HepG2 (cell line): ENCODE results near the gene MN1. TPM values are rescaled to one million over a fixed set of nuclear protein-coding genes. Genes with fewer than 3 reads are reported as not detected.

Experiments used
- ATAC-seq: fragments of 200-7000 bp; cut with Tn5 transposase; 3 replicates; pipeline ENCODE4 v1.9.1; 2020; ENCODE audit warnings: mild to moderate bottlenecking, moderate library complexity
- BruUV-seq: library from RNA; stranded (reverse); fragments of 400-500 nt; replicated peaks from 2 replicates; lab custom pipeline; 2021; lab: Mats Ljungman, UMichigan
- CTCF ChIA-PET: fragments of 300-600 bp; formaldehyde crosslinking; extraction: SDS; loops from one replicate; lab custom pipeline; 2021; ENCODE audit warnings: low total read pairs, inconsistent platforms, low intra/inter-chr PET ratio; lab: Yijun Ruan, JAX
- POLR2A ChIA-PET: fragments of 350-600 bp; sonication (Branson Sonifier 250); formaldehyde crosslinking; loops from one replicate; lab custom pipeline; 2020; ENCODE audit warnings: antibody characterized with exemption, inconsistent platforms; lab: Yijun Ruan, JAX
- DNase-seq: peaks from one replicate; pipeline ENCODE4 v3.0.0-alpha.2; 2015; ENCODE audit warnings: low spot score
- FAIRE-seq: peaks from 3 replicates; lab custom pipeline; 2011; peaks lifted over from hg19 to GRCh38; lab: Jason Lieb, UNC
- H2AFZ ChIP-seq: one replicate; pipeline ENCODE4 v1.6.1; 2011; ENCODE audit warnings: low read length, inconsistent platforms
- H3K27ac ChIP-seq: fragments of 300-600 bp; 3 replicates; pipeline ENCODE4 v1.8.0; 2011; ENCODE audit warnings: mixed run types, mild to moderate bottlenecking, mixed read lengths, low read length, inconsistent platforms; ENCODE audit not compliant: insufficient read depth; ENCODE audit errors: extremely low read length
- H3K27me3 ChIP-seq, 2 experiments: fragments of 200-600 bp in 1 of 2; 2 replicates in 1 of 2; 3 replicates in 1 of 2; pipeline versions ENCODE4 v1.6.0 to v1.8.0; 2011; ENCODE audit warnings: low read length in 2 of 2, mild to moderate bottlenecking in 2 of 2, moderate library complexity in 2 of 2, inconsistent platforms in 1 of 2; ENCODE audit not compliant: insufficient read depth in 2 of 2, control insufficient read depth in 1 of 2
- H3K36me3 ChIP-seq, 2 experiments: fragments of 200-600 bp in 1 of 2; replicated peaks in 1 of 2; 2 replicates in 1 of 2; 3 replicates in 1 of 2; pipeline versions ENCODE4 v1.5.1 to v1.8.0; 2011; ENCODE audit warnings: low read length in 2 of 2, inconsistent platforms in 1 of 2; ENCODE audit not compliant: insufficient read depth in 2 of 2, control insufficient read depth in 1 of 2
- H3K4me1 ChIP-seq: 2 replicates; pipeline ENCODE4 v1.5.1; 2012; ENCODE audit warnings: low read length, inconsistent platforms; ENCODE audit not compliant: insufficient read depth
- H3K4me2 ChIP-seq: 2 replicates; pipeline ENCODE4 v1.6.0; 2011; ENCODE audit warnings: low read depth, low read length, inconsistent platforms
- H3K4me3 ChIP-seq, 3 experiments: fragments of 200-600 bp in 1 of 3; sonication (generic), shearing (Covaris generic) in 1 of 3; replicated peaks in 1 of 3; 2 replicates each; pipeline ENCODE4 v1.5.1; 2011 to 2016; ENCODE audit warnings: low read length in 3 of 3, inconsistent platforms in 2 of 3, low read depth in 2 of 3, mild to moderate bottlenecking in 2 of 3, control low read depth in 1 of 3, mixed read lengths in 1 of 3; ENCODE audit not compliant: insufficient read depth in 1 of 3
- H3K79me2 ChIP-seq: one replicate; pipeline ENCODE4 v1.6.1; 2011; ENCODE audit warnings: low read length, inconsistent platforms; ENCODE audit not compliant: insufficient read depth
- H3K9ac ChIP-seq: 2 replicates; pipeline ENCODE4 v1.6.0; 2011; ENCODE audit warnings: mild to moderate bottlenecking, low read depth, low read length, inconsistent platforms; ENCODE audit not compliant: insufficient read depth
- H3K9me3 ChIP-seq: 2 replicates; pipeline ENCODE4 v1.5.1; 2012; ENCODE audit warnings: mild to moderate bottlenecking, low read length
- H4K20me1 ChIP-seq: 2 replicates; pipeline ENCODE4 v1.6.0; 2011; ENCODE audit warnings: inconsistent platforms, mild to moderate bottlenecking, low read length, moderate library complexity; ENCODE audit not compliant: insufficient read depth
- DBP ChIP-seq: sonication (generic); formaldehyde crosslinking; IDR thresholded peaks from 2 replicates; pipeline ENCODE4 v1.4.0; 2020; ENCODE audit warnings: missing genetic modification reagents; ENCODE audit errors: not compliant biosample characterization
- EEA1 ChIP-seq: sonication (generic); formaldehyde crosslinking; IDR thresholded peaks from 2 replicates; pipeline ENCODE4 v1.5.1; 2020; ENCODE audit warnings: mild to moderate bottlenecking, missing genetic modification reagents, borderline replicate concordance
- ISL2 ChIP-seq: sonication (generic); formaldehyde crosslinking; IDR thresholded peaks from 2 replicates; pipeline ENCODE4 v1.5.0; 2020; ENCODE audit warnings: missing genetic modification reagents
- KDM5A ChIP-seq: fragments of 200-600 bp; sonication (generic); IDR thresholded peaks from 2 replicates; pipeline ENCODE4 v1.7.0; 2018; ENCODE audit warnings: antibody characterized with exemption, mild to moderate bottlenecking, low read length, borderline replicate concordance
- NKX3-1 ChIP-seq: sonication (generic); formaldehyde crosslinking; IDR thresholded peaks from 2 replicates; pipeline ENCODE4 v1.5.0; 2020; ENCODE audit warnings: missing genetic modification reagents
- PAX8 ChIP-seq: sonication (generic); formaldehyde crosslinking; IDR thresholded peaks from 2 replicates; pipeline ENCODE4 v1.8.0; 2022; ENCODE audit warnings: mild to moderate bottlenecking, missing genetic modification reagents, borderline replicate concordance
- SP140L ChIP-seq: sonication (generic); formaldehyde crosslinking; IDR thresholded peaks from 2 replicates; pipeline ENCODE4 v1.4.0; 2020; ENCODE audit warnings: missing genetic modification reagents, borderline replicate concordance
- THAP8 ChIP-seq: sonication (generic); formaldehyde crosslinking; IDR thresholded peaks from 2 replicates; pipeline ENCODE4 v1.5.1; 2020; ENCODE audit warnings: missing genetic modification reagents, mild to moderate bottlenecking, borderline replicate concordance
- ZKSCAN1 ChIP-seq: fragments of 150-350 bp; IDR thresholded peaks from 2 replicates; pipeline ENCODE4 v1.6.1; 2014; ENCODE audit warnings: low read length
- ZNF362 ChIP-seq: sonication (generic); formaldehyde crosslinking; IDR thresholded peaks from 2 replicates; pipeline ENCODE4 v1.4.0; 2020; ENCODE audit warnings: missing genetic modification reagents, mild to moderate bottlenecking, borderline replicate concordance
- ZNF605 ChIP-seq: sonication (generic); formaldehyde crosslinking; IDR thresholded peaks from 2 replicates; pipeline ENCODE4 v1.8.0; 2022; ENCODE audit warnings: mild to moderate bottlenecking, missing genetic modification reagents
- ZNF629 ChIP-seq: sonication (generic); formaldehyde crosslinking; conservative IDR thresholded peaks from 2 replicates; pipeline ENCODE4 v1.5.0; 2020; ENCODE audit warnings: missing genetic modification reagents
- ZSCAN12 ChIP-seq: sonication (generic); formaldehyde crosslinking; IDR thresholded peaks from 2 replicates; pipeline ENCODE4 v1.9.0; 2021; ENCODE audit warnings: mild to moderate bottlenecking, missing genetic modification reagents
- ZZZ3 ChIP-seq: sonication (generic); formaldehyde crosslinking; IDR thresholded peaks from 2 replicates; pipeline ENCODE4 v1.4.0; 2020; ENCODE audit warnings: missing genetic modification reagents, mild to moderate bottlenecking, borderline replicate concordance
- WGBS: methylation state at CpG from one replicate; pipeline ENCODE4 v1.1.6; 2017; ENCODE audit warnings: low lambda C conversion rate; 5-methylcytosine and 5-hydroxymethylcytosine counted together
- in situ Hi-C: cut with HindIII; loops from 2 replicates; pipeline ENCODE4 v1.10.0; 2017; ENCODE audit warnings: low pct_unique_long_range_greater_than_20kb; ENCODE audit not compliant: extremely low pct_ligation_motif_present
- intact Hi-C: fragments of 100-400 bp; cut with micrococcal nuclease; formaldehyde crosslinking; loops from one replicate; pipeline ENCODE4 v1.10.0; 2022; ENCODE audit not compliant: unreplicated experiment
- polyA plus RNA-seq, 8 experiments: library from polyadenylated mRNA; depleted of rRNA in 3 of 8; stranded (reverse) in 7 of 8; unstranded in 1 of 8; fragments of >200 nt; fragmentation: Illumina TruSeq in 4 of 8; extraction: Trizol in 4 of 8; gene quantifications; 2 replicates each; pipeline versions ENCODE4 v1.2.1 to v1.2.3, GENCODE V29; 2011 to 2016; ENCODE audit warnings: low read depth in 4 of 8, missing spikeins in 1 of 8, mixed read lengths in 1 of 8; ENCODE audit not compliant: insufficient read depth in 1 of 8
- total RNA-seq, 5 experiments: library from RNA; depleted of rRNA; stranded (reverse); fragments of >200 nt; fragmentation: Illumina TruSeq; extraction: Trizol; gene quantifications; 2 replicates each; pipeline ENCODE4 v1.2.3, GENCODE V29; 2016; ENCODE audit warnings: low read depth in 1 of 5
- TF ChIP-seq, protein P1 (sequence below): sonication (generic); formaldehyde crosslinking; IDR thresholded peaks from 2 replicates; pipeline ENCODE4 v1.8.0; 2022; ENCODE audit warnings: mild to moderate bottlenecking, missing genetic modification reagents

MN1 gene
- total and polyA plus RNA-seq, 2 of the 13 experiments (the other 11 are each of a cell fraction or from before 2014, with no cell fraction given): 0.01 TPM; not detected in 1

- BruUV-seq: no TSS peak
These were observed 14.4 kb upstream of the MN1 start for GRCh38 chr22:27815826-27816530.

GRCh38 chr22:27814993-27815392 lies 13.4 kb upstream of the MN1 start:
- peaks cover 12% of the 10 kb centered on the region for H3K4me1 ChIP-seq
- intact Hi-C loops: no loop called here
- peaks cover 2 to 20% of the 10 kb centered on the region in 2 experiments; a peak in 3 of 5 replicates for H3K27me3 ChIP-seq
- WGBS: 42% methylated on average over 6 of the region's 6 CpGs
- H3K9ac ChIP-seq: no peak overlapping the region
- H3K79me2 ChIP-seq: no peaks in the 10 kb centered on the region
- ChIA-PET CTCF (no interaction called here), POLR2A (no interaction called here)
- H2AFZ ChIP-seq: no peak overlapping the region
- DNase-seq: no peak
- H3K4me2 ChIP-seq: no peak overlapping the region
- no peak overlapping the region for H3K4me3 ChIP-seq
- BruUV-seq: no TSS peak
- H4K20me1 ChIP-seq: no peaks in the 10 kb centered on the region
- ATAC-seq: no peak
- in situ Hi-C loops: loop anchor here (25.0 kb wide), 1 partner anchor 1053 kb away; no protein-coding TSS in a partner anchor
- H3K9me3 ChIP-seq: no peaks in the 10 kb centered on the region
- no peak overlapping the region for H3K27ac ChIP-seq
- no peak for FAIRE-seq
- no peaks in the 10 kb centered on the region for H3K36me3 ChIP-seq
- no peak for TF ChIP-seq SP140L (CRISPR knock-in tag)
- no peak for TF ChIP-seq ISL2 (CRISPR knock-in tag)
- TF ChIP-seq PAX8: no peak
- no peak for TF ChIP-seq DBP (CRISPR knock-in tag)
- TF ChIP-seq ZKSCAN1: peak; percentile 82
- TF ChIP-seq THAP8: no peak
- TF ChIP-seq ZNF362: no peak
- no peak for TF ChIP-seq KDM5A
- TF ChIP-seq, protein P1, sequence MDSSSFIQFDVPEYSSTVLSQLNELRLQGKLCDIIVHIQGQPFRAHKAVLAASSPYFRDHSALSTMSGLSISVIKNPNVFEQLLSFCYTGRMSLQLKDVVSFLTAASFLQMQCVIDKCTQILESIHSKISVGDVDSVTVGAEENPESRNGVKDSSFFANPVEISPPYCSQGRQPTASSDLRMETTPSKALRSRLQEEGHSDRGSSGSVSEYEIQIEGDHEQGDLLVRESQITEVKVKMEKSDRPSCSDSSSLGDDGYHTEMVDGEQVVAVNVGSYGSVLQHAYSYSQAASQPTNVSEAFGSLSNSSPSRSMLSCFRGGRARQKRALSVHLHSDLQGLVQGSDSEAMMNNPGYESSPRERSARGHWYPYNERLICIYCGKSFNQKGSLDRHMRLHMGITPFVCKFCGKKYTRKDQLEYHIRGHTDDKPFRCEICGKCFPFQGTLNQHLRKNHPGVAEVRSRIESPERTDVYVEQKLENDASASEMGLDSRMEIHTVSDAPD (CRISPR knock-in tag): no peak
- no peak for TF ChIP-seq NKX3-1 (CRISPR knock-in tag)
- TF ChIP-seq ZNF629 (CRISPR knock-in tag): peak; percentile 88
- TF ChIP-seq ZZZ3 (CRISPR knock-in tag): no peak

More at GRCh38 chr22:27815826-27816530, 14.4 kb upstream of the MN1 start:
- no peaks in the 10 kb centered on the region for H3K79me2 ChIP-seq
- ChIA-PET CTCF (no interaction called here), POLR2A (no interaction called here)
- no peaks in the 10 kb centered on the region for H4K20me1 ChIP-seq
- no peaks in the 10 kb centered on the region for H3K36me3 ChIP-seq
- peaks cover 2 to 10% of the 10 kb centered on the region in 2 experiments; a peak in 3 of 5 replicates for H3K27me3 ChIP-seq
- no peak overlapping the region for H3K4me3 ChIP-seq
- in situ Hi-C loops: loop anchor here (25.0 kb wide), 1 partner anchor 1054 kb away; no protein-coding TSS in a partner anchor
- no peak overlapping the region for H3K4me2 ChIP-seq
- no peak for FAIRE-seq
- ATAC-seq: no peak
- H3K9ac ChIP-seq: no peak overlapping the region
- H3K9me3 ChIP-seq: no peaks in the 10 kb centered on the region
- peaks cover 9% of the 10 kb centered on the region for H3K4me1 ChIP-seq
- no peak for DNase-seq
- no peak overlapping the region for H3K27ac ChIP-seq
- TF ChIP-seq ZKSCAN1 (peak; percentile 27; the same call in 1 of the 2 replicates), ZSCAN12 (CRISPR knock-in tag) (no peak), ZNF605 (no peak), EEA1 (CRISPR knock-in tag) (no peak)
- no peak overlapping the region for H2AFZ ChIP-seq
- intact Hi-C loops: no loop called here
- 14% methylated on average over 3 of the region's 4 CpGs for WGBS
